ENCODE data around the gene C18orf32. TPM values are rescaled to one million over a fixed set of nuclear protein-coding genes. Genes with fewer than 3 reads are reported as not detected.

The C18orf32 gene
- total RNA-seq, 4 donors from 2014 or later: 42.7 to 85.6 (median 65.0) TPM

GRCh38 chr18:49447810-49448745 lies 39.0 kb downstream of the C18orf32 start:
- peak; percentile 16 to 25 for DNase-seq
- Histone ChIP-seq H3K4me3 (replicated peaks in 1 of 3) (no peak overlapping the region), H3K9me3 (no peaks in the 10 kb centered on the region), H3K27me3 (no peaks in the 10 kb centered on the region), H3K4me1 (no peaks in the 10 kb centered on the region), H3K27ac (no peak overlapping the region), H3K36me3 (no peaks in the 10 kb centered on the region)
- peak in 5 of 6 experiments; percentile 31 to 63 (median 39) for TF ChIP-seq CTCF (IDR thresholded peaks at IDR 0.05)
- no peak for TF ChIP-seq POLR2A (IDR thresholded peaks at IDR 0.05)
- intact Hi-C loops (cut with DNase I): loop anchor here (10.0 kb wide), 1 partner anchor 773 kb away; no protein-coding TSS in a partner anchor
- 58 to 64% methylated on average over 3 of the region's 3 CpGs for WGBS, 2 donors

- H3K9me3 ChIP-seq: no peaks in the 10 kb centered on the region
- WGBS, 2 donors: 87 to 96% methylated on average over 5 of the region's 5 CpGs
- intact Hi-C loops (cut with DNase I): loop anchor here (10.0 kb wide), 1 partner anchor 772 kb away; no protein-coding TSS in a partner anchor
Observed at GRCh38 chr18:49446481-49446880, 40.6 kb downstream of the C18orf32 start.

GRCh38 chr18:49444581-49444980 lies 42.5 kb downstream of the C18orf32 start:
- no peak for TF ChIP-seq CTCF (IDR thresholded peaks at IDR 0.05)
- no peak for TF ChIP-seq POLR2A (IDR thresholded peaks at IDR 0.05)
- Histone ChIP-seq H3K4me1 (no peaks in the 10 kb centered on the region), H3K36me3 (no peaks in the 10 kb centered on the region), H3K4me3 (replicated peaks in 1 of 3) (no peak overlapping the region), H3K27me3 (no peaks in the 10 kb centered on the region), H3K9me3 (no peaks in the 10 kb centered on the region), H3K27ac (no peak overlapping the region)
- no peak for DNase-seq
- intact Hi-C loops (cut with DNase I): loop anchor here (10.0 kb wide), 1 partner anchor 770 kb away; no protein-coding TSS in a partner anchor
- WGBS, 2 donors: 82 to 84% methylated on average over 3 of the region's 3 CpGs

More at GRCh38 chr18:49446481-49446880, 40.6 kb downstream of the C18orf32 start:
- no peak for TF ChIP-seq POLR2A (IDR thresholded peaks at IDR 0.05)
- no peak for TF ChIP-seq CTCF (IDR thresholded peaks at IDR 0.05)
- Histone ChIP-seq H3K4me1 (no peaks in the 10 kb centered on the region), H3K36me3 (no peaks in the 10 kb centered on the region), H3K4me3 (replicated peaks in 1 of 3) (no peak overlapping the region), H3K27ac (no peak overlapping the region), H3K27me3 (no peaks in the 10 kb centered on the region)
- no peak for DNase-seq

- Histone ChIP-seq H3K4me1 (no peaks in the 10 kb centered on the region), H3K27ac (no peak overlapping the region), H3K4me3 (replicated peaks in 1 of 3) (no peak overlapping the region), H3K27me3 (no peaks in the 10 kb centered on the region), H3K9me3 (no peaks in the 10 kb centered on the region), H3K36me3 (no peaks in the 10 kb centered on the region)
- TF ChIP-seq POLR2A (IDR thresholded peaks at IDR 0.05) (no peak), CTCF (IDR thresholded peaks at IDR 0.05) (no peak)
- DNase-seq: no peak
- WGBS, 2 donors: 87 to 88% methylated on average over 2 of the region's 2 CpGs
- intact Hi-C loops (cut with DNase I): loop anchor here (10.0 kb wide), 1 partner anchor 769 kb away; no protein-coding TSS in a partner anchor
Observed at GRCh38 chr18:49443837-49444236, 43.2 kb downstream of the C18orf32 start.

All from thyroid gland (tissue), 4 donors.